Esophagus squamous epithelium (tissue), 5 donors: ENCODE measurements around the gene ANKUB1. TPM values are rescaled to one million over a fixed set of nuclear protein-coding genes. Genes with fewer than 3 reads are reported as not detected.
A peak's percentile ranks its signal among the peaks of the same experiment; 100 is the strongest.

Experiments
- DNase-seq: peaks from one replicate; lab custom pipeline; 2025; lab: John Stamatoyannopoulos, UW
- H3K27ac ChIP-seq, 4 donors: fragments of 200-600 bp; sonication (generic); one replicate each; pipeline ENCODE4 v1.5.1; 2016 to 2019; ENCODE audit warnings: mild to moderate bottlenecking in 1 of 4
- H3K27me3 ChIP-seq, 4 donors: fragments of 200-600 bp; sonication (generic); 1 replicate in 3 of 4; 2 replicates in 1 of 4; pipeline versions ENCODE4 v1.5.1 to v1.6.0; 2017 to 2021; ENCODE audit warnings: antibody characterized with exemption in 1 of 4
- H3K36me3 ChIP-seq, 3 donors: fragments of 200-600 bp; sonication (generic); one replicate each; pipeline ENCODE4 v1.5.1; 2016 to 2019
- H3K4me1 ChIP-seq, 3 donors: fragments of 200-600 bp; sonication (generic); one replicate each; pipeline ENCODE4 v1.5.1; 2017 to 2019
- H3K4me3 ChIP-seq, 4 donors: fragments of 200-600 bp; sonication (generic); 1 replicate in 3 of 4; 2 replicates in 1 of 4; pipeline ENCODE4 v1.5.1; 2016 to 2019; ENCODE audit warnings: mild to moderate bottlenecking in 2 of 4, moderate library complexity in 1 of 4
- H3K9me3 ChIP-seq, 3 donors: fragments of 200-600 bp; sonication (generic); one replicate each; pipeline ENCODE4 v1.5.1; 2016 to 2019
- POLR2A ChIP-seq, 4 donors: fragments of 450-650 bp; IDR thresholded peaks; one replicate each; pipeline ENCODE4 v1.6.1; 2017; ENCODE audit warnings: antibody characterized with exemption in 4 of 4, mild to moderate bottlenecking in 4 of 4, moderate library complexity in 3 of 4
- WGBS, 2 donors: methylation state at CpG; one replicate each; pipeline ENCODE4 v1.1.5; 2018; 5-methylcytosine and 5-hydroxymethylcytosine counted together
- intact Hi-C: fragments of 100-400 bp; cut with DNase I; formaldehyde crosslinking; loops from one replicate; pipeline ENCODE4 v1.15.0; 2022
- total RNA-seq, 4 donors: library from RNA; depleted of rRNA; stranded (reverse); fragments of >200 nt; gene quantifications; one replicate each; pipeline ENCODE4 v1.1.0, GENCODE V29; 2016
- TF ChIP-seq, protein P1 (sequence below), 6 experiments: fragments of 450-650 bp in 4 of 6; fragments of 200-600 bp in 2 of 6; sonication (generic) in 2 of 6; IDR thresholded peaks; one replicate each; pipeline ENCODE4 v1.5.1; 2016 to 2019; ENCODE audit warnings: antibody characterized with exemption in 6 of 6, mild to moderate bottlenecking in 4 of 6, moderate library complexity in 4 of 6
- donor health status: DM: yes; HTN: yes; CAD: no.

The ANKUB1 gene
- total RNA-seq, 4 donors from 2014 or later, result not detected

DNA sequence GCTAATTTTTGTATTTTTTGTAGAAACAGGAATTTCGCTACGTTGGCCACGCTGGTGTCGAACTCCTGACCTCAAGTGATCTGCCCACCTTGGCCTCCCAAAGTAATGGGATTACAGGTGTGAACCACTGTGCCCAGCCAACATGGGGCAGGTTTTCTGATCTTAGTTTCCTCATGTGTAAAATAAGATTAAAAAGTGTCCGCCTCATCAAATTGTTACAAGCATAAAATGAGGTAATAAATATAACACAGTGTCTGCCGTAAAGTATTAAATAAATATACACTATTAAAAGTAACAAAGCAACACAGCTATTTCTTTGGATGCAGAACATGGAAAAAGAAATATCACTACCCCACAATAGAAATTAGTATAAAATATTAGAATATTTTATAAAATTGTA lies 23.6 kb downstream of the ANKUB1 start:
- 87 to 93% methylated on average over 6 of the region's 6 CpGs for WGBS, 2 donors
- Histone ChIP-seq H3K36me3 (no peaks in the 10 kb centered on the region), H3K4me1 (no peaks in the 10 kb centered on the region), H3K4me3 (no peak overlapping the region), H3K9me3 (no peaks in the 10 kb centered on the region), H3K27ac (no peak overlapping the region), H3K27me3 (peaks cover 0 to 34% (median 0%) of the 10 kb centered on the region in 4 donors)
- intact Hi-C loops, result no loop called here
- DNase-seq, result no peak
- TF ChIP-seq POLR2A (IDR thresholded peaks at IDR 0.05), result no peak
- TF ChIP-seq, protein P1, sequence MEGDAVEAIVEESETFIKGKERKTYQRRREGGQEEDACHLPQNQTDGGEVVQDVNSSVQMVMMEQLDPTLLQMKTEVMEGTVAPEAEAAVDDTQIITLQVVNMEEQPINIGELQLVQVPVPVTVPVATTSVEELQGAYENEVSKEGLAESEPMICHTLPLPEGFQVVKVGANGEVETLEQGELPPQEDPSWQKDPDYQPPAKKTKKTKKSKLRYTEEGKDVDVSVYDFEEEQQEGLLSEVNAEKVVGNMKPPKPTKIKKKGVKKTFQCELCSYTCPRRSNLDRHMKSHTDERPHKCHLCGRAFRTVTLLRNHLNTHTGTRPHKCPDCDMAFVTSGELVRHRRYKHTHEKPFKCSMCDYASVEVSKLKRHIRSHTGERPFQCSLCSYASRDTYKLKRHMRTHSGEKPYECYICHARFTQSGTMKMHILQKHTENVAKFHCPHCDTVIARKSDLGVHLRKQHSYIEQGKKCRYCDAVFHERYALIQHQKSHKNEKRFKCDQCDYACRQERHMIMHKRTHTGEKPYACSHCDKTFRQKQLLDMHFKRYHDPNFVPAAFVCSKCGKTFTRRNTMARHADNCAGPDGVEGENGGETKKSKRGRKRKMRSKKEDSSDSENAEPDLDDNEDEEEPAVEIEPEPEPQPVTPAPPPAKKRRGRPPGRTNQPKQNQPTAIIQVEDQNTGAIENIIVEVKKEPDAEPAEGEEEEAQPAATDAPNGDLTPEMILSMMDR (IDR thresholded peaks at IDR 0.05), result no peak

DNA sequence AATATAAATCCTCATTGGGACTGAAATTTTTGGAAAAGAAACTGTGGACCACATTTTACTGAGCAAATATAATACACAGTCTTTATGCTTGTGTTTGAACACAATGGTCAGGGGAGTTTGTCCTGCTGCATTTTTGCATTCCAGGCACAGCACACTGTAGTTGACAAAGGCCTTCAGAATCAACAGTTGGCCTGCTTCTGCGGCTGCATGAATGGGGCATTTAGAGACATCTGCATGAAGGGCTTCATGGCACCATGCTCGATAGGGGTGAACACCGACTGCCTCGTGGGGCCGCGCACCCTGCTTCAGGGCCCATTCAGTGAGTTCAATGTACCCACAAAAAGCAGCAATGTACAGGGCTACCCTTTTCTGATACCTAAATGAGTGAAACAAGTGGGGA lies 24.6 kb downstream of the ANKUB1 start:
- Histone ChIP-seq H3K27ac (no peak overlapping the region), H3K9me3 (no peaks in the 10 kb centered on the region), H3K36me3 (no peaks in the 10 kb centered on the region), H3K4me3 (no peak overlapping the region), H3K4me1 (no peaks in the 10 kb centered on the region), H3K27me3 (peaks cover 0 to 42% (median 0%) of the 10 kb centered on the region in 4 donors)
- 58 to 82% methylated on average over 2 to 6 of the region's 6 CpGs for WGBS, 2 donors
- DNase-seq, result no peak
- intact Hi-C loops, result no loop called here
- TF ChIP-seq POLR2A (IDR thresholded peaks at IDR 0.05), result no peak
- TF ChIP-seq, protein P1 (IDR thresholded peaks at IDR 0.05), result no peak

DNA sequence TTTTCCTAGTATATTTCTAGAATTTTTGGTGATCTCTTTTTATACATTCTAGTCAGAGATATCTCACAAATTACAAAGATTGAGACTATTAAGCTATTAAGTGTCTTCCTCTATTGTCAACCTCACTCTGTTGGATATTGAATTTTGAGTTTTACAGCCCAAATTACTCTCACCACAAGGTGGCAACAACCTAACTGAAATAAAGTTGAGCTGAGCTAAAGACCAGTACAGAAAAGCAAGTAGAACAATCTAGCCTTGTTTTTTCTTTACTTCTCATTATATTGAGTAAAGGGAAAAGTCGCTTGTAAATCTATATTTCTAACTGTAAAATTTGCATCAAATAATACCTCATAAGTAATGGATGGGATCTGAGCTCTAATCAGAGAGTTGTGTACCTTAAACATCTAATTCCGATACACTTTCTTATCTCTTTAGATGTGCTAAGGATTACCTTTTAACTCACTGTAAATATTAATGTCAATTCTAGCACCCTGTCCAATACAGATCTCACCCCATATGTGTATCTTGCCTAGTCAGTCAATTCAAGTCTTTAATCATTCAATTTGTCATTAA lies 26.5 kb downstream of the ANKUB1 start:
- intact Hi-C loops, result no loop called here
- no peak overlapping the region for H3K4me3 ChIP-seq
- no peaks in the 10 kb centered on the region for H3K36me3 ChIP-seq
- no peaks in the 10 kb centered on the region for H3K4me1 ChIP-seq
- DNase-seq, result no peak
- peaks cover 0 to 49% (median 0%) of the 10 kb centered on the region in 4 donors for H3K27me3 ChIP-seq
- H3K9me3 ChIP-seq, result no peaks in the 10 kb centered on the region
- no peak for TF ChIP-seq POLR2A (IDR thresholded peaks at IDR 0.05)
- TF ChIP-seq, protein P1 (IDR thresholded peaks at IDR 0.05), result peak; percentile 16 to 45 (median 38)
- 59 to 70% methylated on average over 2 of the region's 2 CpGs for WGBS, 2 donors
- H3K27ac ChIP-seq, result no peak overlapping the region

DNA sequence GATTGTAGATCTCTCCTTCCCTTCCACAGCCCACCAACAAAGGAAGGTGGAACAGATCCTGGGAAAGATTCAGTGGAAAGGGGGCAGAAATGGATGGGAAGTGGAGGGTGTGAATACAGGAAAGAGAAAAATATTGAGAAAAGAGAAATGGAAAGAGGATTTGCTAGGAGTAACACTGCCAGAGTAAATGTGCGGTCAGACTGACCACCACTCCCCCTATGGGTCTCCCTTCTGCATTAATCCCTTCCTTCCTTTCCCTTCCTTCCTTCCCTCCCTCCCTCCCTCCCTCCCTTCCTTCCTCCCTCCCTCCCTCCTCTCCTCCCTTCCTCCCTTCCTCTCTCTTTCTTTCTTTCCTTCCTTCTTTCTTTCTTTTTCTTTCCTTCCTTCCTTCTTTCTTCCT lies 28.1 kb downstream of the ANKUB1 start:
- H3K27me3 ChIP-seq, result peaks cover 0 to 50% (median 0%) of the 10 kb centered on the region in 4 donors
- intact Hi-C loops, result no loop called here
- no peak for DNase-seq
- no peak overlapping the region for H3K4me3 ChIP-seq
- no peaks in the 10 kb centered on the region for H3K36me3 ChIP-seq
- TF ChIP-seq, protein P1 (IDR thresholded peaks at IDR 0.05), result no peak
- no peak for TF ChIP-seq POLR2A (IDR thresholded peaks at IDR 0.05)
- no peaks in the 10 kb centered on the region for H3K9me3 ChIP-seq
- 57 to 72% methylated on average over 1 of the region's 1 CpG for WGBS, 2 donors
- H3K4me1 ChIP-seq, result no peaks in the 10 kb centered on the region
- no peak overlapping the region for H3K27ac ChIP-seq

DNA sequence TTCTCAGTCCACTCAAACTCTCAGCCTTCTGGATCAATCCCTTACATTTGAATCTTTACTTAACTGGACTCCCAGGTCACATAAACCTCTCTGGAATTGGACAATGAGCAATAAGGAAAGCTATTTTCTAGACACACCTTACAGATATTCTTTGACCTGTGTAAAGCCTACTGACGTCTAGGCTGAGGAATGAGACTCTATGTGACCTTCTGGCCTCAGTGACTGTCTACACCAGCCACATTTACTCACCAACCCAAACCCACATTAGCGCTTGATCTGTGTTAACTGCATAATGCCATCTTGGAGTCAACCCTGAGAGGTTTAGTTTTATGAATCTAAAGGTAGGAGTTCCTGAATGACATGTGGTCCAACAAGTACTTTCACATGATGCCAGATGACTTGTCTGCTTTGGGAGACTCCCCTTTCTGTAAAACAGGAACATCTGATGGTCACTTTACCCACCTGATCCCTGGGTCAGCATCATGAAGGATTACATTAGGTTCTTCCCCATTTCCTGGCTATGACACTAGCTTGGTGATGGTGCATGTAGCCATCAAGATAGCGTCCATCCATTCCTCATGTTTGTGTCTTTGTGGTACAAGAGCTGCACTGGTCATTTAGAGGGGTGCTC lies 28.7 kb downstream of the ANKUB1 start:
- no peaks in the 10 kb centered on the region for H3K9me3 ChIP-seq
- no peak overlapping the region for H3K4me3 ChIP-seq
- H3K36me3 ChIP-seq, result no peaks in the 10 kb centered on the region
- intact Hi-C loops, result no loop called here
- DNase-seq, result no peak
- H3K4me1 ChIP-seq, result no peaks in the 10 kb centered on the region
- H3K27me3 ChIP-seq, result peaks cover 0 to 57% (median 0%) of the 10 kb centered on the region in 4 donors
- TF ChIP-seq, protein P1 (IDR thresholded peaks at IDR 0.05), result no peak
- no peak for TF ChIP-seq POLR2A (IDR thresholded peaks at IDR 0.05)
- WGBS, 2 donors, result 57 to 78% methylated on average over 2 to 3 of the region's 3 CpGs
- no peak overlapping the region for H3K27ac ChIP-seq
